Loucy (cell line): ENCODE measurements around the gene ACER3.
"Not testable (repeated sequence)": the region's sequence is repeated elsewhere in the genome, so short reads cannot be mapped to it uniquely, and the experiment has no call there.

Source experiments
- H2AFZ ChIP-seq: fragments of 200-600 bp; sonication (generic); 2 replicates; pipeline ENCODE4 v1.6.0; 2016; ENCODE audit warnings: antibody characterized with exemption, mild to moderate bottlenecking, low read length, moderate library complexity
- H3F3A ChIP-seq: fragments of 200-600 bp; 2 replicates; pipeline ENCODE4 v1.6.0; 2016; ENCODE audit warnings: antibody characterized with exemption, low read depth, mild to moderate bottlenecking
- H3K27me3 ChIP-seq: fragments of 200-600 bp; sonication (generic); 2 replicates; pipeline ENCODE4 v1.6.1; 2014; ENCODE audit warnings: low read length, mild to moderate bottlenecking; ENCODE audit not compliant: insufficient read depth, poor library complexity, severe bottlenecking
- H3K36me3 ChIP-seq: fragments of 200-600 bp; sonication (generic); 2 replicates; pipeline ENCODE4 v1.6.1; 2016; ENCODE audit warnings: low read length; ENCODE audit not compliant: insufficient read depth
- H3K4me1 ChIP-seq: fragments of 200-600 bp; sonication (generic); 2 replicates; pipeline ENCODE4 v1.5.1; 2014; ENCODE audit warnings: low read length, mild to moderate bottlenecking; ENCODE audit not compliant: insufficient read depth, poor library complexity, severe bottlenecking
- H3K4me2 ChIP-seq: fragments of 200-600 bp; sonication (generic); 2 replicates; pipeline ENCODE4 v1.6.0; 2014; ENCODE audit warnings: antibody characterized with exemption, low read length, low read depth, mild to moderate bottlenecking; ENCODE audit not compliant: poor library complexity, severe bottlenecking
- H3K4me3 ChIP-seq: fragments of 200-600 bp; sonication (generic); 2 replicates; pipeline ENCODE4 v1.5.1; 2014; ENCODE audit warnings: low read length, mild to moderate bottlenecking, mixed read lengths; ENCODE audit not compliant: poor library complexity, severe bottlenecking
- H3K79me2 ChIP-seq: fragments of 200-600 bp; sonication (generic); 2 replicates; pipeline ENCODE4 v1.6.1; 2014; ENCODE audit warnings: low read length; ENCODE audit not compliant: insufficient read depth
- H3K9ac ChIP-seq: fragments of 200-600 bp; sonication (generic); 2 replicates; pipeline ENCODE4 v1.6.0; 2014; ENCODE audit warnings: mild to moderate bottlenecking, low read depth, low read length, moderate library complexity; ENCODE audit not compliant: poor library complexity, severe bottlenecking
- H3K9me2 ChIP-seq: fragments of 200-600 bp; sonication (generic); replicated peaks from 2 replicates; pipeline ENCODE4 v1.6.1; 2016; ENCODE audit warnings: low read depth, low read length, mixed read lengths
- H3K9me3 ChIP-seq: fragments of 200-600 bp; sonication (generic); 2 replicates; pipeline ENCODE4 v1.6.1; 2014; ENCODE audit warnings: mild to moderate bottlenecking, antibody characterized with exemption, low read length, low read depth; ENCODE audit not compliant: insufficient read depth
- H4K20me1 ChIP-seq: fragments of 200-600 bp; sonication (generic); 2 replicates; pipeline ENCODE4 v1.6.0; 2014; ENCODE audit warnings: antibody characterized with exemption, low read length, mild to moderate bottlenecking; ENCODE audit not compliant: insufficient read depth, poor library complexity, severe bottlenecking
- EZH2phosphoT487 ChIP-seq: fragments of 200-600 bp; IDR thresholded peaks from 2 replicates; pipeline ENCODE4 v1.6.1; 2018; ENCODE audit warnings: antibody characterized with exemption, mild to moderate bottlenecking, moderate library complexity, borderline replicate concordance
- TF ChIP-seq, protein P1 (sequence below): fragments of 200-600 bp; sonication (generic); conservative IDR thresholded peaks from 2 replicates; pipeline ENCODE4 v1.5.1; 2014; ENCODE audit warnings: mild to moderate bottlenecking, antibody characterized with exemption, low read length

The ACER3 gene

DNA sequence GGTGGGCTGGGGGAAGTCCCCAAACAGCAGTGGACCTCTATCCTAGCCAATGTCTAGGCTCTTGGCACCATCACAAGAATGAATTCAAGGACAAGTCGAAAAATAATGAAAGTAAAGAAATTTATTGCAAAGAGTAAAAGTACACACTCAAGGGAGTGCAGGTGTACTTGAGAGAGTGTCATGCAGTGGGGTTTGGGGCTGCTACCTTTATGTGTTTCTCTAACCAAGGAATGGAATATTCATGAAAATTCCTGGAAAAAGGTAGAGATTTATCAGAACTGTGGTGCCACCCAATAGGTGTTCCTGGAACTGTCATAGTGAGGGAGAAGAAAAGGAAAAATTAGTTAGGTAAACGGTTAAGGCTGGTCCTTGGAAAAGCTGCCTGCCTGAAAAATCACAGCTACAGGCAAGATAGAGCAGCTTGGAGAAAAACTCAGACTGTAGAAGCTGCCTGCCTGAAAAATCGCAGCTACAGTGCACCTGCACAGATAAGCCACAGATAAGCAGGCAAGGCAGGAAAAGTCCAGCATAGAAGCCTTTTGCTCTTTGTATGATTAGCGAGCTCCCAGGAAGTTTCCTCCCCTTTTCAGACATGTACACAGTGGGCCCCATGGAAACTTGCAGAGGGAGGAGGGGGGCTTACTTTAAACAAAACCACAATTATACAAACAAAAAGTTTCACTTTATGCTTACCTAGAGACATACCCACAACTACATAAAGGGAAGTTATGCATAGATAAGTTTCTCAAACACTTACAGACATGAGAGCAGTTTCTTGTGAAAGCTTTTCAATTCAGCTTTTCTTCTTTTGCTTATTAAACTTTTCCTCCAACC lies 102.1 kb downstream of the ACER3 start:
- Histone ChIP-seq H3K27me3 (no peaks in the 10 kb centered on the region), H3F3A (no peaks in the 10 kb centered on the region), H3K4me3 (peak overlapping the region; percentile 8), H3K9me3 (no peaks in the 10 kb centered on the region), H3K9ac (no peak overlapping the region), H3K4me2 (peak overlapping the region; percentile 50), H4K20me1 (no peaks in the 10 kb centered on the region), H3K4me1 (peaks cover 13% of the 10 kb centered on the region), H3K36me3 (no peaks in the 10 kb centered on the region), H2AFZ (no peak overlapping the region), H3K9me2 (no peaks in the 10 kb centered on the region), H3K79me2 (no peaks in the 10 kb centered on the region)
- TF ChIP-seq, protein P1, sequence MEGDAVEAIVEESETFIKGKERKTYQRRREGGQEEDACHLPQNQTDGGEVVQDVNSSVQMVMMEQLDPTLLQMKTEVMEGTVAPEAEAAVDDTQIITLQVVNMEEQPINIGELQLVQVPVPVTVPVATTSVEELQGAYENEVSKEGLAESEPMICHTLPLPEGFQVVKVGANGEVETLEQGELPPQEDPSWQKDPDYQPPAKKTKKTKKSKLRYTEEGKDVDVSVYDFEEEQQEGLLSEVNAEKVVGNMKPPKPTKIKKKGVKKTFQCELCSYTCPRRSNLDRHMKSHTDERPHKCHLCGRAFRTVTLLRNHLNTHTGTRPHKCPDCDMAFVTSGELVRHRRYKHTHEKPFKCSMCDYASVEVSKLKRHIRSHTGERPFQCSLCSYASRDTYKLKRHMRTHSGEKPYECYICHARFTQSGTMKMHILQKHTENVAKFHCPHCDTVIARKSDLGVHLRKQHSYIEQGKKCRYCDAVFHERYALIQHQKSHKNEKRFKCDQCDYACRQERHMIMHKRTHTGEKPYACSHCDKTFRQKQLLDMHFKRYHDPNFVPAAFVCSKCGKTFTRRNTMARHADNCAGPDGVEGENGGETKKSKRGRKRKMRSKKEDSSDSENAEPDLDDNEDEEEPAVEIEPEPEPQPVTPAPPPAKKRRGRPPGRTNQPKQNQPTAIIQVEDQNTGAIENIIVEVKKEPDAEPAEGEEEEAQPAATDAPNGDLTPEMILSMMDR, result no peak
- TF ChIP-seq EZH2phosphoT487, result no peak

DNA sequence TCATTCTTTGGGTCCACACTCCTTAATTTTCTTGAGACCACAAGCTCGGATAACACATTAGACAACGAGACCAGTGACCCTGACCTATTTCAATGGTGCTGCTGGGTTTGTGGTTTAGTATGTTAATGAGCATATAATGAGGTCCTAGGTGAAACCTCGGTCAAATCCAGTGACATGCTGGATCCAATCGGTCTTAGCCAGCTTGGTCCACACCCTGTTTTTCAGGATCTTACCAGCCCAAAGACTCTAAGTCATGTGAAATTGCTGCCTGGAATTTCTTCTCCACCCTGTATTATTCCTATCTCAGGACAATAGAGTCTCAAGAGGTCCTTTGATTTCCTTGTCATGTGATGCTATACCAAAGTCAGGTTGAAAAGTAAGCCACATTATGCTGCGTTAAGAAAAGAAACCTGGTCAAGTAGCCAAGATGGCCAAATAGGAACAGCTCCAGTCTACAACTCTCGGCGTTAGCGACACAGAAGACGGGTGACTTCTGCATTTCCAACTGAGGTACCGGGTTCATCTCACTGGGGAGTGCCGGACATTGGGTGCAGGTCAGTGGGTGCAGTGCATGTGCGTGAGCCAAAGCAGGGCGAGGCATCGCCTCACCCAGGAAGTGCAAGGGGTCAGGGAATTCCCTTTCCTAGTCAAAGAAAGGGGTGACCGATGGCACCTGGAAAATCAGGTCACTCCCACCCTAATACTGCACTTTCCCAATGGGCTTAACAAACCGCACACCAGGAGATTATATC lies 102.9 kb downstream of the ACER3 start:
- Histone ChIP-seq H3K4me1 (peaks cover 13% of the 10 kb centered on the region), H3K4me2 (peak overlapping the region; percentile 50), H3K4me3 (peak overlapping the region; percentile 8)
- H3K9me3 ChIP-seq, H3K9me2 ChIP-seq, H3K27me3 ChIP-seq, H3F3A ChIP-seq, H4K20me1 ChIP-seq, H3K9ac ChIP-seq, H2AFZ ChIP-seq, H3K36me3 ChIP-seq, H3K79me2 ChIP-seq: not testable (repeated sequence)

- Histone ChIP-seq H3K4me2 (no peak overlapping the region), H3K9me3 (0 out of 2 replicates have a peak, but pooled peaks cover 5% of the 10 kb centered on the region), H3K27me3 (no peaks in the 10 kb centered on the region), H3K4me1 (no peaks in the 10 kb centered on the region), H3K4me3 (no peak overlapping the region), H3K9ac (no peak overlapping the region), H3F3A (no peaks in the 10 kb centered on the region), H2AFZ (no peak overlapping the region), H3K36me3 (no peaks in the 10 kb centered on the region), H3K79me2 (no peaks in the 10 kb centered on the region), H4K20me1 (no peaks in the 10 kb centered on the region), H3K9me2 (no peaks in the 10 kb centered on the region)
- no peak for TF ChIP-seq EZH2phosphoT487
- TF ChIP-seq, protein P1, result no peak
Observed at GRCh38 chr11:76972051-76972450, 111.3 kb downstream of the ACER3 start.
